ENCODE measurements around the gene DLGAP1.
A peak's percentile ranks its signal among the peaks of the same experiment; 100 is the strongest.
"Not testable (repeated sequence)": the region's sequence is repeated elsewhere in the genome, so short reads cannot be mapped to it uniquely, and the experiment has no call there.

DLGAP1 gene

DNA sequence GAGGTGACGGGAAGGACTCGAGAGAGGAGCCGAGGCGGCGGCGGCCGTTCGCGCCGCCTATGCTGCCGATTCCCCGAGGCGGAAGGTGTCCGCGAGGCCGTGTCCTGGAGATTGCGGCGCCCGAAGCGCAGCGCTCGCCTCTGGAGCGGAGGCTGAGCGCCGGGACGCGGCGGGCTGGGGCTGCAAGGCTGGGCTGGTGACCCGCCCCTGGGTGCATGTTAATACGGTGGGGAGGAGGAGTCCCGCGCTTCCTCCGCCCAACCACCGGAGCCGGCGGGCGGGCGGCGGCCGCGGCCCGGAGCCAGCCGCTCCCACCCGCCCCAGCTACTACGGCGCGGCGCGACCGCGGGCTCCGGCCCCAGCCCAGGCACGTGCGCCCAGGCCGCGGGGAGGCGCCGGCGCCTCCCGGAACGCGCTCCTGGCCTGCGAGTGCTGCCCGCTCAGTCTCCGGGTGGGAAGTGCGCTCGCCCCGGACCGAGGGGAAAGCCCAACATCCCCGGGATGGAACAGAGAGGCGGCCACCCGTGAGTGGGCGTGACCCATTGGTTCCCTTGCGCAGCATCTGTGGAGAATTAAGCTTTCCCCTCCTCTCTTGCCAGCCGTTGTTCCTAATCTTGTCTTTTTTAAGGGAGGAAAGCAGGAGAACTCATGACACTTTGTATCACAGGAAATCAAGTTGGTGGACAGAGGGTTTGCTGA, at the start of gene DLGAP1:
Gene DLGAP1, minus strand, starts transcription at position 195 of the 699 bp plus-strand sequence.
- DNase-seq, result peak; percentile 70

DNA sequence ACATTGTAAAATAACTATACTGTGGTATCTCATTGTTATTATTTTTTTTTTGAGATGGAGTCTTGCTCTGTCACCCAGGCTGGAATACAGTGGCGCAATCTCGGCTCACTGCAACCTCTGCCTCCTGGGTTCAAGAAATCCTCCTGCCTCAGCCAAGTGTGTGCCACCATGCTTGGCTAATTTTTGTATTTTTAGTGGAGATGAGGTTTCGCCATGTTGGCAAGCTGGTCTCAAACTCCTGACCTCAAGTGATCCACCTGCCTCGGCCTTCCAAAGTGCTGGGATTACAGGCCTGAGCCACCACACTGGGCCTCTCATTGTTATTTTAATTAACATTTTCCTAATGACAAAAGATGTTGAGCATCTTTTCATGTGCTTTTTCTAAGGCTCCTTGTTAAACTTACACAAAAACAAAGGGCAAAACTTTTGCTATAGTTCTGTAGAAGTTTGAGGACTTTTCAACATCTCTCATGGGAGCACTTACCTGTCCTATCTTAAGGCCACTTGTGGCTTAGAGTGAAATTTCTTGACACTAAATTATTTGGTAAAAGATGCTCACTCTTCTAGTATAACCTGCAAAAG, 39.7 kb upstream of the DLGAP1 start:
- not testable (repeated sequence) for DNase-seq

DNA sequence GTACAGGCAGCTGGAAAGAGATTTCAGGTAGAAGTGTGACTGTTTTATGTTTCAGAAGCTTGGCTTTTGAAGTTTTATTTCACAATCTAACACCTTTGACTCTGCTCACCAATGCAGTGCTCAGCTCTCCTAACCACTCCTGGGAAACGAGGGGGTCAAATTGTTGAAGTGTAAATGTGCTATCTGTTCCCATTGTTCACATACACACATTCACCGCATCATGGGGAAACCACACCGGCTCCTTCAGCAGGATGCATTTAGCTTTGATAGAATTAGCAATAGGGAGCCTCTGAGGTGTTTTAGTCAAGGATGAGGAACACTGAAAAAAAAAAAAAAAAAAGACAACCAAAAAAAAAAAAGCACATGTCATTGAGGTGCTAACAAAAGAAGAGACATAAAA, 13.4 kb upstream of the DLGAP1 start:
- DNase-seq, result no peak

- no peak for DNase-seq
Measured at GRCh38 chr18:4454537-4455112, 482 bp downstream of the DLGAP1 start.

DNA sequence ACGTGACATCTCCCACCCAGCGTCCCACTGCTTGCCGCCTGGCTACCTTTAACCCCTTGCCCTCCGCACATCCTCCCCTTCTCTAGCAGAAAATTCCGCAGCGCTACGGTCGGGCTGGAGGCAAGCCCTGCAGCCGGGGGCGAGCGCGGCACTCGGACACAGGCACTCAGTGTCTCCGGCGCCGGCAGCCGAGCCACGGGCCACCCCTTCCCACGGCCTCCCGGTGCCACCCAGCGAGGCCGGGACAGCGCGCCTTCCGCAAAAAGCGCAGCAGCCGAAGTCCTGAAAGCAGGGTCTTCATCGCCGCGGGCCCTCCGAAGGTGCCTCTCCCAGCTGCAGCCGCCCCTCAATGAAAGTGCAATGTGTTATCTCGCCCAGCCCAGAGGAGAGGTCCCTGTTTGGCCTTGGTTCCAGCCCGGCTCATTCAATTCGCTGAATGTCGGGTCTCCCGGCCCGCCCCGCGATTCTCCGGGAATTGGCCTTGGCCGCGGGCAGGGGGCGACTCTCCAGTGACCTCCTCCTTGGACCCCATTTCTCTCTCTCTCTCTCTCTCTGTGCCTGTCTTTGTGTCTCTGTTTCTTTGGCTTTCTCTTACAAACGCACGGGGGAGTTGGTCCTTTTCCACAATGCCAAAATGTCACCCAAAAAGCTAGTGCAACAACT, 1.1 kb downstream of the DLGAP1 start:
- peak; percentile 10 for DNase-seq

- DNase-seq, result no peak
Measured at GRCh38 chr18:4453567-4453873, 1.6 kb downstream of the DLGAP1 start.

GRCh38 chr18:4450065-4450658, 4.9 kb downstream of the DLGAP1 start:
- no peak for DNase-seq

DNA sequence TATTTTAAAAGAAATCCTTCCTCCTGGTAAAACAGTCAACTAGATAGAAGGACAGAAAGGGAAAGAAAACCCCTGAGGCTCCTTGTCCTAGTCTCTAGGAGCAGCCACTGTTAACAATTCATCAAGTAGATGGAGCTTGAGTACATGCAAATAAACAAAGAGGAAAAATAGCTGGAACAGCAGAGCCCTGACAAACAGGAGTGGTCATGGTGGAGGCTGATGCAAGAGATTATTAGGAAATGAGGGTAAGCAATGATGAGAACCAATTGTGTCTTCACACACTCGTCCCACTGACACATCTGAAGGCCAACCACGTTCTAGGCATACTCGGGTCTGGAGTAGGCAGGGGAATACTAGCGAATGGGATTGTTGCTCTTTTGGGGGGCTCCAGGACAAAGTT, 9.2 kb downstream of the DLGAP1 start:
- DNase-seq, result no peak

GRCh38 chr18:4444306-4444705, 10.8 kb downstream of the DLGAP1 start:
- no peak for DNase-seq

DNA sequence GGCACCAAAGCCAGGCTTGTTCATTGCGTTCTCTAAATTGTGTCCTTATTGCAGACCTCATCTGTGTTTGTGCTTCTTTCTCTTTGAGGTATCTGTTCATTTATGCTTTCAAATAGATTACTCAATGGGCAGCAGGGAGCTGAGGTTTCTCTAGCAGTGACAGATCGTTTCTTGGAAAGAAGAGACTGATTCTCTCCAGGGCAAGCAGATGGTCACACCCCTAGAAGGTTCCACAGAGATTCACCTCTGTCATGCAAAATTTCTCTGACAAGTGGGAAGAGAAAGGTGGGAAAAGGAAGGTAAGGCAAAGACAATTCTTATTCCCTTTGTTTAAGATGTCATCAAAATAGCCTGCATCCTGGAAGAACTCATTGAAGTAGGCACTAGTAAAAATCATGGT, 14.0 kb downstream of the DLGAP1 start:
- no peak for DNase-seq

DNA sequence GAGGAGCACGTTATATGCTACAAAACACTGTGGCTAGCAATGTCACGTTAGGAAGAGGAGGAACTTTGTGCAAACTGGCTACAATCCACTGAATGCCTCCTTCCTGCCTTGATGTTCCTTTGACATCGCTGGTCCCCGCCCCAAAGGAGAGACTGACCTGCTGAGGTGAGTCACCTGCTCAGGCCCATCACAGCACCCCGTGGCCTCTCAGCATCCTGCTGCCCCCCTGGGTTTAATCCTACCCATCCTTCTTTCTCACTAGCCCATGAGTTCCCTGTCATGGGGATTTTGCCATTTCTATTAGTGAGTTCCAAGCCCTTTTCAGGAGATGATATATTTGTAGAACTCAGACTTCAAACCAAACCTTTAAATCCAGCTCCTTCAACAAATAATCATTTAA, 16.2 kb downstream of the DLGAP1 start:
- DNase-seq, result no peak

DNA sequence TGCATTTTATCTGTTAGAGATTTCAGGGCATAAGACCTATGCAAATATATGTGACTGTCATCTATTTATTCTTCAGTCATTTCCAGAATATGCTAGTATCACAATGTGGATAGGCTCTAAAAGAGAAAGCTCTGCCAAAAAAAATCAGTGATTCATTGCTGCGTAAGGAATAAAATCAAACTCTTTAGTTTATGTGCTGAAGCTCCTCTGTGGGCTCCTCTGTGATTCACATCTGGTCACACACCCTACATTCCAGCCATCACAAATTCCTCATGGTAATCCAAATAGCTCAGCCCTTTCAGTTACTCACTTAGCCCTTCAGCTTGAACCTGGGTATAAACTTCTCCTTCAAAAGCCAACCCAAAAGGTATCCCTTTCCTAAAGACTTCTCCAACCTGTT, 21.4 kb downstream of the DLGAP1 start:
- peak; percentile 12 for DNase-seq

GRCh38 chr18:4430836-4431235, 24.3 kb downstream of the DLGAP1 start:
- no peak for DNase-seq

DNA sequence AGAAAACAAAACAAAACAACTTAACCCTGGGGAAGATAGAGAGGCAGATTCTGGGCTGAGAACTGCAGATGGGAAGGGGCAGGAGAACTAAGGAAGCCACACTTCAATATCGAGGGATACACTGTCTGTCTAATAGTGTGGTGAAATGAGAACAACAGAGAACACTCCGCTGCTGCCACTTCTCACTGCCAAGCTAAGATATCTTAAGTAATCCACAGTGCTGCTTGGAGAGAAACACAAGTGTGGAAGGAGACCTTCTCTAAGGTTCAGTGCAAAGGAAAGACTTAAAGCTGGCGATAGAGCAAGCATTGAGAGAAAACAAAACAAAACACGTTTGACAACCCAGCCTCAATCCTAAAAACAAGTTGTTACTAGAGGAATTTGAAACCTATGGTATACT, 37.4 kb downstream of the DLGAP1 start:
- DNase-seq, result no peak

DNA sequence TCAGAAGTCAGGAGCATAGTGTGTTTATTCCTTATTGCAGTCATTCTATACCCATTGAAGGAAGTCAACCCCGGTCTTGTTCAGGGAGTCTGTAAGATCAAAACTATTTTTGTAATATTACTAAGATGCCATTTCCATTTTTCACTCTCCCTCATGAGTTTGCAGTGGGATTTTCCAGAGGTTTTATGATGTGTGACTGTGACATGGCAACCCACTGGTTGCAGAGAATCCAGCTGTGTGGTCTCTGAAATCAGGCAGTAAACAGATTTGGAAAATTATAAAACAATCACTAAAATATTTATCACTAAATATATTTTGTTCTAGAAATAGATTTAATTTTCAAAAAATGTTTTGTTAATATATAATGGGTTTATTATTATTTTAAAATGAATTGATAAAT, 38.1 kb downstream of the DLGAP1 start:
- no peak for DNase-seq

DNA sequence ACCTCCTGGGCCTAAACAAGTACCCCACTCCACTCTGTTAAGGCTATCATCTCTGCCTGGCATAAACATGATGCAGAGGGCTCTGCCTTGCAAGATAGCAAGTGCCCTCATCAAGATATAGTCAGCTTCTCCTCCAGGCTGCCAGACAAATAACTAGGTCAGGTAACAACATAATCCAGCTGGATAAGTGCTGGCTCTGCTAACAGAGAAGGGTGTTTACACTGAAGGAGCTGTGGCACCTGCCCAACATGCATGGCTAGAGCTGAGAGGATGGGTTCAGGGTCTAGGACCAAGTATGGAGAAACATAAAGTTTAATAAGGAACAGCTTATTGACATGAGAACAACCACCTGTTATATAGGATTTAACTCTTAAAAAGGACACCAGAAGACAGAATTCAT, 42.8 kb downstream of the DLGAP1 start:
- DNase-seq, result no peak

GRCh38 chr18:4406856-4407255, 48.3 kb downstream of the DLGAP1 start:
- DNase-seq, result no peak

GRCh38 chr18:4405965-4406364, 49.1 kb downstream of the DLGAP1 start:
- no peak for DNase-seq

DNA sequence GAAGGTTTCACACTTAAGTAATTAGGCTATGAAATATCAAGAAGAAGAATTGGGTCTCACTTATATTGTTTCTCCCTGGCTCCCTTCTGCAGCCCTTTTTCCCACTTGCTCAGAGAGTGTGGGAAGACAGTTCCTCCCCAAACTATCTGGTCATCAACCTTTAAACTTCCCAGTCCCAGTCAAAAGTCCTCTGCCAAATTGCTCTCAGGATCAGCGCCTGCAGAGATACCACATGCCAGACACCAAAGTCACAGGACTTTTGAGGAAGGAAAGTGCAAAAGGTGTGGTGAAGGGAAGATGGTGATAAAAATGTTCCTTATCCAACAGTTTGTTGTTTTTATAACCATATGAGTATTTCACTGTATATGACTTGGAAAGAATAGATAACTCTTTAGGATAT, 51.3 kb downstream of the DLGAP1 start:
- DNase-seq, result no peak

GRCh38 chr18:4400911-4401310, 54.2 kb downstream of the DLGAP1 start:
- DNase-seq, result no peak

DNA sequence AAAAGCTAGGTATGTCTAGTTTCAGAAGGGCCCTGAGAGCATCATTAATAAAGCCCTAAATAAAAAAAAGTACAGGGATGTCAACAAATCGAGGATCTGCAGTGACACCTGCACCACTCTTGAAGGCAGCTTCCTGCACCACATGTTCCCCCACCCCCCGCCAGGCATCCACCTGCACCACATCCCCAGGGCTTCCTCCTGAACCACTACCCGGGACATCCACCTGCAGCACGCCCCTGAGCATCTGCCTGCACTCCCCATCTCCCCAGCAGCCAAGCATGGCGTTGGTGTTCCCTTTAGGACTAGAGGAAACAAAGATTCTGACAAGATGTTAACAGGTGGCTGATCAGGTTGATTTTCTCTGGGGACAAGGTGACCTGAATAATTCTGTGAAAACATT, 55.2 kb downstream of the DLGAP1 start:
- DNase-seq, result no peak

DNA sequence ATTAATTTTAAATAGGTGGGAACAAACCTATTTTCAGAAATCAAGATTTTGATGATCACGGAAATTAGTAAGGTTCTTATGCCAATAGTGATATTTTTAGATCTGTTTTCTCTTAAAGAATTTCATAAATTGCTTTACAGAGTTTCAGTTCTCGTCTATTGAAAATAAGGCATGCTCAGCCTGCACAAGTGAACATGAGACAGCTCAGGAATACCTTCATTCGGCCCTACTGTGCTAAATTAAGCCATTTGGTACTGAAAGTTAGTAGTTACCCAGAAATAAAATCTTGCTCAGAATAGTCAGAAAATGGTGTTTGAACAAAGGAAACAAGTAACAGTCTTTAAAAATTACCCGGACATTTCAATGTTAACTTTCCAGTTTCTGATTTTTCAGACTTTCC, 60.4 kb downstream of the DLGAP1 start:
- DNase-seq, result no peak

- no peak for DNase-seq
Measured at GRCh38 chr18:4391859-4392258, 63.2 kb downstream of the DLGAP1 start.

DNA sequence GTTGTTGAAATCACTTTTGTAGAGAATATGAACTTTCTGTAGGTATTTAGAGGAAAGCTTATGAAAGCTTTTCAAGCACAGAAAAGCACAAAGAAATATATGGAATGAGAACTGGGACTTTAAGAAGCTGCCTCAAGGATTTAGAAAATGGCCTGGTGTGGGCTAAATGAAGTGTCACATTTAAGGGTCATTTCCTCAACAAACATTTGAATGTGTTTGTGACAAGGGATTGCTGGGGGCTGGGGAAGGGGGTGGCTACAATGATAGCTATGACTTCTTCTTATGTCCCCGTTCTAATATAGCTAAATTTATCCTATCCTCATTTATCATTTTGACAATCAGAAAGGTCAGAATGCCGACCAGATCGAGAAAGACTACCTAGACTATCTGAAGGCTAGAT, 69.2 kb downstream of the DLGAP1 start:
- DNase-seq, result no peak

All from T1000 (cell line).